HL-60 (cell line): ENCODE results near the gene UBA6.
"Not testable (repeated sequence)": the region's sequence is repeated elsewhere in the genome, so short reads cannot be mapped to it uniquely, and the experiment has no call there.

Experiments
- POLR2AphosphoS5 ChIP-seq: IDR thresholded peaks from 2 replicates; pipeline ENCODE4 v1.6.1; 2012; ENCODE audit warnings: low read depth
- TF ChIP-seq, protein P1 (sequence below): IDR thresholded peaks from one replicate; pipeline ENCODE4 v1.5.1; 2011; ENCODE audit warnings: low read length, control low read depth, inconsistent platforms; ENCODE audit not compliant: insufficient read depth

GRCh38 chr4:67636978-67637377 lies 64.0 kb downstream of the UBA6 start:
- TF ChIP-seq, protein P1, sequence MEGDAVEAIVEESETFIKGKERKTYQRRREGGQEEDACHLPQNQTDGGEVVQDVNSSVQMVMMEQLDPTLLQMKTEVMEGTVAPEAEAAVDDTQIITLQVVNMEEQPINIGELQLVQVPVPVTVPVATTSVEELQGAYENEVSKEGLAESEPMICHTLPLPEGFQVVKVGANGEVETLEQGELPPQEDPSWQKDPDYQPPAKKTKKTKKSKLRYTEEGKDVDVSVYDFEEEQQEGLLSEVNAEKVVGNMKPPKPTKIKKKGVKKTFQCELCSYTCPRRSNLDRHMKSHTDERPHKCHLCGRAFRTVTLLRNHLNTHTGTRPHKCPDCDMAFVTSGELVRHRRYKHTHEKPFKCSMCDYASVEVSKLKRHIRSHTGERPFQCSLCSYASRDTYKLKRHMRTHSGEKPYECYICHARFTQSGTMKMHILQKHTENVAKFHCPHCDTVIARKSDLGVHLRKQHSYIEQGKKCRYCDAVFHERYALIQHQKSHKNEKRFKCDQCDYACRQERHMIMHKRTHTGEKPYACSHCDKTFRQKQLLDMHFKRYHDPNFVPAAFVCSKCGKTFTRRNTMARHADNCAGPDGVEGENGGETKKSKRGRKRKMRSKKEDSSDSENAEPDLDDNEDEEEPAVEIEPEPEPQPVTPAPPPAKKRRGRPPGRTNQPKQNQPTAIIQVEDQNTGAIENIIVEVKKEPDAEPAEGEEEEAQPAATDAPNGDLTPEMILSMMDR = not testable (repeated sequence)
- not testable (repeated sequence) for TF ChIP-seq POLR2AphosphoS5
